Activated CD4-positive, CD25-positive, alpha-beta regulatory T cell treated with anti-CD3 and anti-CD28 coated beads, Interleukin-2, amount 50 U/mL, for 24 hours (primary cell): Measurements from ENCODE around the gene ORC6.
"Not testable (repeated sequence)": the region's sequence is repeated elsewhere in the genome, so short reads cannot be mapped to it uniquely, and the experiment has no call there.

ENCODE experiments used
- ATAC-seq, 2 donors: fragments of 150-1000 bp; cut with Tn5 transposase; one replicate each; pipeline ENCODE4 v1.10.0; 2021; ENCODE audit warnings: mild to moderate bottlenecking in 1 of 2, moderate library complexity in 1 of 2

The ORC6 gene, protein sequence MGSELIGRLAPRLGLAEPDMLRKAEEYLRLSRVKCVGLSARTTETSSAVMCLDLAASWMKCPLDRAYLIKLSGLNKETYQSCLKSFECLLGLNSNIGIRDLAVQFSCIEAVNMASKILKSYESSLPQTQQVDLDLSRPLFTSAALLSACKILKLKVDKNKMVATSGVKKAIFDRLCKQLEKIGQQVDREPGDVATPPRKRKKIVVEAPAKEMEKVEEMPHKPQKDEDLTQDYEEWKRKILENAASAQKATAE

GRCh38 chr16:46689365-46690280, at the start of gene ORC6:
TSS of gene ORC6 (plus strand) at chr16:46689659. CDS start at chr16:46689706, 47 bp downstream.
- peak; percentile 83 to 86 for ATAC-seq

DNA sequence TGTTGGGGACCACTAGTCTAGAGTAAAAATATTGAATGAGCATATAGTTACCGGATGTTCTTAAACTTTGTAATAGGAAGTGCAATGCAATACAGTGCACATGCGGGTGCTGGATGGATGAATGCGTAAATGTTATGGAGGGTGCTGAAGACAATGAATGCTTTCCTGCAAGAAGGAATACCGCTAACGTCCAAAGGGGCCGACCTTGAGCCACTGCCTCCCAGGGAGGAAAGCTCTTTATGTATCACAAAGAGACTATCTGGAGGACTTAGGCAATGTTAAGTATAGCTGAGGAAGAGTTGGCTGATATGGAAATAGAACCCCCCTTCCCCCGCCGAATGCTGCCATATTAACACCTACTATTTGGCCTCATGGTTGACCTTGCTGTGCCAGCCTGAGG, 40.8 kb upstream of the ORC6 start:
- no peak for ATAC-seq

- ATAC-seq: no peak
These were observed 39.7 kb upstream of the ORC6 start for GRCh38 chr16:46649588-46650253.

- no peak for ATAC-seq
These were observed 39.2 kb upstream of the ORC6 start for GRCh38 chr16:46650254-46650623.

DNA sequence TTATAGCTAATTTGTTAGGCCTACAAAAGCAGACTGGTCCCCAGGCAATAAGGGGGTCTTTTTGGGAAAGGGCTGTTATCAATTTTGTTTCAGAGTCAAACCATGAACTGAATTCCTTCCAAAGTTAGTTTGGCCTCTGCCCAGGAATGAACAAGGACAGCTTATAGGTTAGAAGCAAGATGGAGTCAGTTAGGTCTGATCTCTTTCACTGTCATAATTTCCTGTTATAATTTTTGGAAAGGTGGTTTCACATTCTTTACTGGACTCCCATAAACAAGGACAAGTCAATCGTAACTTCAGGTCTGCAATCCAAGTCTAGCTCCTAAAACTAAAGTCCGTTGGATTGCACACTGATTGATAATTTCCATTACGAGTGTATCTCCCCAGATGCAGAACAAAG, 38.2 kb upstream of the ORC6 start:
- ATAC-seq: no peak

DNA sequence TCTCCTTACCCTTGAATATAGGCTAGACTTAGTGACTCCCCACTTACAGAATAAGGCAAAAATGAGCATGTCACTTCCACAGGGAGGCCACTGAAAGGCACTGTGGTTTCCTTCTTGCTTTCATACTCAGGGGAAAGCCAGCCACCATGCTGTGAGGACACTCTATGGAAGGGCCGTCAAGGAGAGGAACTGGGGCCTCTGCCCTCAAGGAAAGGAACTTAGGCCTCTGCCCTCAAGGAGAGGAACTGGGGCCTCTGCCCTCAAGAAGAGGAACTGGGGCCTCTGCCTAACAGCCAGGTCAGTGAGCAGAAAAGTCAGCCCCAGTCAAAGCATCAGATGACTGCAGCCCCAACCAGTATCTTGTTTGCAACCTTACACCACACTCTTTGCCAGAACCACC, 30.5 kb upstream of the ORC6 start:
- ATAC-seq: peak; percentile 67

GRCh38 chr16:46662123-46662522, 27.3 kb upstream of the ORC6 start:
- ATAC-seq: no peak

GRCh38 chr16:46673320-46674013, 16.0 kb upstream of the ORC6 start:
- ATAC-seq: peak; percentile 72 to 84

- not testable (repeated sequence) for ATAC-seq
These were observed 11.5 kb upstream of the ORC6 start for GRCh38 chr16:46677943-46678342.

- not testable (repeated sequence) for ATAC-seq
These were observed 7.6 kb upstream of the ORC6 start for GRCh38 chr16:46681867-46682266.

- ATAC-seq: no peak
These were observed 2.5 kb upstream of the ORC6 start for GRCh38 chr16:46686815-46687473.

- ATAC-seq: no peak
These were observed 2.0 kb upstream of the ORC6 start for GRCh38 chr16:46687486-46687885.

DNA sequence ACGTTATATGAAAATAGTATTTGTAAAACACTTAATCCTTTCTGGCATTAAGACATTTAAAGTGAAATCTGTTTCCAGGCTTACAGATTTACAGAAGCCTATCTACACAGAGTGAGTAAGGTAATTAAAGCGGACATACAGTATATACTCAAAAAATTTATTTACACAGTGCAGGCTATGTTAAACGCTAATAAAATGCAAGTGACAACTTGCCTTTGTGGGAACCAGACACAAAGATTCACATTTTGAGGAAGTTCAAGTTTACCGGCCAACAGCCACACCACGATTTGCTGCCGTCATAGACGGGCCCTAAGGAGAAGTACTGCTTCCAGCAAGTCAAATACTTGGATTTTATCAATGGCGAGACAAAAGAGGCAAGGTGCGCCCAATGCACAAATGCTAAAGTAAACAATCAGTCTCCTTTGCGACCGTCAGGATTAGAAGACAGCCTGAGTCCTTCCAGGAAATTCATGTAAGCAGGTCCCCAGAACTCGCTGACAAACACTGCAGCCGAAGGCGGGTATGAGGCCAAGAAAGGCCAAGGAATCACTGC, 1.3 kb upstream of the ORC6 start:
- no peak for ATAC-seq

DNA sequence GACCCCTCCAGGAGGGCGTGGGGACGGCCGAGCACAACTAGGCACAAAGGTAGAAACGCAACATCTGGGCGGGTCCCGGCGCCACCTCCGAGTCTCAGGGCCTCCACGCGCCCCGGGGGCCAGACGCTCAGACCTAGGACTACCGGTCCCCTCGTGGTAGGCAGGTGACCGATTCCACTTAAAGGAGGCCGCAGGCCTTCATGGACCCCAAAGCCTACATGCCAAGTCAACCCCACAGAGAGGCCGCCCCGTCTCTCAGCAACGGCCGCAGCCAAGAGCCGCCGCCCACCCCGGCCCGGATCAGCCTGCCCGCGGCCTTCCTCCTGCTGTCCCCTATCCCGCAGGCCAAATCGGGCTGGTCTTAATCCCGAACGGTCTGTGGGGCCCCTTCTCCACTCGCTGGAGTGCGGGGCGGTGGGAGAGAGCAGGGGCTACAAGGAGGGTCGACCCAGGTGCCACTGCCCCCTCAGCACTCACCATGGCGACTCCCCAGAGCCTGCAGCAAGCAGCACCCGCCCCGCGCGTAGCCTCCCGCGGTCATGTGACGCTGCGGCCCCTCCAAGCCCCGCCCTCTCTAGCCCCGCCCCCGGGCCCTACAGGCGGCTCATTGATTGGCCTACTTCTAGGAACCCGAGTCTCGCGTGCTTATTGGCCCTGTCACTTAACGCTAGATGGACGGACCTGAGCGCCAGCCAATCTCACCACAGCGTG, 650 bp upstream of the ORC6 start, which contains the start of gene VPS35:
Gene VPS35 (minus strand): TSS at position 525 of the 711 bp plus-strand sequence. CDS start 45 bp downstream, at position 480.
- peak; percentile 91 to 92 for ATAC-seq

DNA sequence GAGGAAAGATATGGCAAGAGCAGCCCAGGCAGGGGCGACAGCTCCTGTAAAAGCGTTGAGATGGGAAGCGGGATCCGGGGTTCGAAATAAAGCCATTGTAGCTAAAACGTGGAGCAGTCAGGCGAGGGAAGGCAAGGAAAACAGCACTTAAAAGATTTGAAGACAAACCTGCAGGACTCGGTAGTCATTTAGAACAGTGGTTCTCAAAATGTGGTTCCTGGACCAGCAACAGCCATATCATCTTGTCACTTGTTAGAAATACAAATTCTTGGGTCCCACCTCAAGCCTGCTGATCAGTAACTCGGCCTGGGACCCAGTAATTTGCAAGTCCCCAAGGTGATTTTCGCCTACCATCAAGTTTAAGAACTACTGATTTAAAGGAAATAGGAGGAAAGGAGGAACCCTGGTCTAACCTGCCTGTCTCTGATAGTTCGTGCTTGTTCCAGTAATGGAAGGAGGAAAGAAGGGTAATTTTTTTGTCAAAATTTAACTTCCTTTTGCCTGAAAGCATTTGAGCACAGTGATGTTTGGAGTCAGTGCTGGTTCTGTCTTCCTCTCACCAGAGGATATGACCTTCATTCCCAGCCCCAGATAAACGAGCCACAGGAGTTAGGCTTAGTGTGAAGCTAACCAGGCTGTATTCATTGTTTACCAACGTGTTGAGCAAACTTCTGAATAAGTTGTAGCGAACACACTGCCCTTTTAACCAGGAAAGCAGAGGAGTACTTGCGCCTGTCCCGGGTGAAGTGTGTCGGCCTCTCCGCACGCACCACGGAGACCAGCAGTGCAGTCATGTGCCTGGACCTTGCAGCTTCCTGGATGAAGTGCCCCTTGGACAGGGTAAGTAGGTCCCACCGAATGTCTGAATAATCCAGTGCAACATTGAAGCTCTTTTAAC, 1.1 kb downstream of the ORC6 start:
- ATAC-seq: no peak

DNA sequence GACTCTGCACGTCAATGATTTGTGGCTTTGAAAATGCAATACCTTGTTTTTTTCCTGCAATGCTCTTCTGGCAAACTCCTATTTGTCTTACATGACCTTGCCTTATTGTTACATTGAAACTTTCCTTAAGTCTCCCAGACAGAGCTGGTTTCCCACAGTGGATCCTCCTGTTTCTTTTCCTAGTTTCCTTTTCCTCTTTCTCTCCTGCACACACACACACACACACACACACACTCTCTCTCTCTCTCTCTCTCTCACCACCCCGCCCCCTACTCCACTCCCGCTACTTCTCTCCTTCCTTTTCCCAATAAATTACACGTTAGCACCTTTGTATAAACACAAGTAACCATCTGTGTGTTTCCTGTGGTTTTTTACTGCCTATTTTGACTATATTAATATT, 2.3 kb downstream of the ORC6 start:
- ATAC-seq: no peak

GRCh38 chr16:46693598-46693997, 4.1 kb downstream of the ORC6 start:
- ATAC-seq: no peak

DNA sequence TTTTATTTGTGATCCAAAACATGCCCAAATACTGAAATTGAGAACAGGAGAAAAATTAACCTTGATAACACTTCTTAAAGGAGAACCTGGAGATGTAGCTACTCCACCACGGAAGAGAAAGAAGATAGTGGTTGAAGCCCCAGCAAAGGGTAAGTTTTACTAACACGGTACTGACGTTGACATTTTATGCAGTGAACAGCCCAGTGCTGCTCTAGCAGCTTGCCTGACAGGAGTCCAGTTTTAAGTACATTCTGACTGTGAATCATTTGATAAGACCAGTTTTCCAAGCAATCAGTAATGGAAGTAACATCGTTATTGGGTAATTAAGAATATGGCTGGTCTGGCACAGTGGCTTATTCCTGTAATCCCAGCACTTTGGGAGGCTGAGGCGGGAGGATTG, 6.5 kb downstream of the ORC6 start:
- no peak for ATAC-seq

- ATAC-seq: no peak
These were observed 7.5 kb downstream of the ORC6 start for GRCh38 chr16:46696957-46697356.

GRCh38 chr16:46700048-46700447, 10.6 kb downstream of the ORC6 start:
- ATAC-seq: no peak
